Hepatocyte (in vitro differentiated cells): ENCODE data around the gene ZFYVE26. TPM values are rescaled to one million over a fixed set of nuclear protein-coding genes. Genes with fewer than 3 reads are reported as not detected.
A peak's percentile ranks its signal among the peaks of the same experiment; 100 is the strongest.

Experiments used
- DNase-seq: peaks from one replicate; pipeline ENCODE4 v3.0.0-alpha.2; 2016; ENCODE audit warnings: low spot score
- H2AFZ ChIP-seq: fragments of 200-600 bp; sonication (generic); 2 replicates; pipeline ENCODE4 v1.6.0; 2016; ENCODE audit warnings: antibody characterized with exemption, mild to moderate bottlenecking
- H3K27ac ChIP-seq: fragments of 200-600 bp; sonication (generic); 2 replicates; pipeline ENCODE4 v1.5.1; 2016; ENCODE audit warnings: mild to moderate bottlenecking
- H3K27me3 ChIP-seq: fragments of 200-600 bp; sonication (generic); 2 replicates; pipeline ENCODE4 v1.6.1; 2016
- H3K36me3 ChIP-seq: fragments of 200-600 bp; sonication (generic); replicated peaks from 2 replicates; pipeline ENCODE4 v1.5.1; 2016; ENCODE audit warnings: low read depth; ENCODE audit not compliant: insufficient read depth
- H3K4me1 ChIP-seq: fragments of 200-600 bp; sonication (generic); 2 replicates; pipeline ENCODE4 v1.5.1; 2016; ENCODE audit warnings: mild to moderate bottlenecking, moderate library complexity; ENCODE audit not compliant: insufficient read depth
- H3K4me2 ChIP-seq: fragments of 200-600 bp; sonication (generic); 2 replicates; pipeline ENCODE4 v1.6.0; 2016
- H3K4me3 ChIP-seq: fragments of 200-600 bp; sonication (generic); 2 replicates; pipeline ENCODE4 v1.5.1; 2016; ENCODE audit warnings: mild to moderate bottlenecking
- H3K79me2 ChIP-seq: fragments of 200-600 bp; sonication (generic); 2 replicates; pipeline ENCODE4 v1.6.0; 2017; ENCODE audit warnings: mild to moderate bottlenecking
- H3K9me2 ChIP-seq: fragments of 200-600 bp; sonication (generic); replicated peaks from 2 replicates; pipeline ENCODE4 v1.6.0; 2017; ENCODE audit warnings: mild to moderate bottlenecking; ENCODE audit not compliant: insufficient read depth
- H3K9me3 ChIP-seq: fragments of 200-600 bp; sonication (generic); 2 replicates; pipeline ENCODE4 v1.5.1; 2016; ENCODE audit warnings: low read depth, mild to moderate bottlenecking
- H4K20me1 ChIP-seq: fragments of 200-600 bp; sonication (generic); 2 replicates; pipeline ENCODE4 v1.6.0; 2016; ENCODE audit warnings: mild to moderate bottlenecking; ENCODE audit not compliant: insufficient read depth, poor library complexity, severe bottlenecking
- CTCF ChIP-seq: fragments of 200-600 bp; sonication (generic); IDR thresholded peaks from 2 replicates; pipeline ENCODE4 v1.5.1; 2016; ENCODE audit warnings: antibody characterized with exemption, mild to moderate bottlenecking; ENCODE audit not compliant: poor library complexity
- EZH2 ChIP-seq: fragments of 200-600 bp; sonication (generic); IDR thresholded peaks from 2 replicates; pipeline ENCODE4 v1.6.1; 2016; ENCODE audit warnings: antibody characterized with exemption, mild to moderate bottlenecking, borderline replicate concordance
- EZH2phosphoT487 ChIP-seq: fragments of 200-600 bp; sonication (generic); IDR thresholded peaks from one replicate; pipeline ENCODE4 v1.6.1; 2018; ENCODE audit warnings: antibody characterized with exemption, mild to moderate bottlenecking, low read depth, moderate library complexity; ENCODE audit not compliant: unreplicated experiment, severe bottlenecking
- WGBS: methylation state at CpG from one replicate; pipeline ENCODE4 v1.1.6; 2016; ENCODE audit warnings: low lambda C conversion rate; ENCODE audit errors: missing lambda C conversion rate; 5-methylcytosine and 5-hydroxymethylcytosine counted together
- polyA plus RNA-seq: library from polyadenylated mRNA; unstranded; fragments of >200 nt; fragmentation: Nextera tagmentation; extraction: Ambion mirVana; gene quantifications from 2 replicates; pipeline ENCODE4 v1.2.1, GENCODE V29; 2016
- small RNA-seq: library from RNA; depleted of rRNA; stranded (forward); fragments of <200 nt; gene quantifications from one replicate; pipeline ENCODE3, GENCODE V24; 2014
- total RNA-seq: library from RNA; depleted of rRNA; stranded (reverse); fragments of >200 nt; gene quantifications from 2 replicates; pipeline ENCODE4 v1.2.3, GENCODE V29; 2014

ZFYVE26 gene
- total and polyA plus RNA-seq, 2 experiments from 2014 or later = 5.5 to 32.3 TPM

DNA sequence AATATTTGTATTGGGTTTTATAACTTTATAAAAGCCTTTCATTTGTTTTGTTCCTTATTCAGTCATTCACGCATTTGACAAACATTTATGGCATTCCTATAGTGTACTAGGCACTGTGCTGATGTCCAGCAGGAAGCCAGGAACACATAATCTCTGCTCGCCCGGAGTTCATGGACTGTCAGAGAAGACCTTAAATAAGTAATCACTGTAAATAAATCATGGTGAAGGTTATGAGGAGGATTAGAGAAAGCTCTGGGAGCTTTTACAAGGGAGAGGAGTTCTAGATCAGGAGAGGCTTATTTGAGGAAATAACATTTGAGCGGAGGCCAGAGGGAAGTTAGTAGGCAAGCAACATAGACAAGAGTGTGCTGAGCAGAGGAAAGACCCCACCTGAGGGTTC is 119.4 kb downstream of the ZFYVE26 start:
- H3K36me3 ChIP-seq = no peaks in the 10 kb centered on the region
- peak overlapping the region; percentile 70 for H3K27ac ChIP-seq
- H3K4me1 ChIP-seq = peaks cover 19% of the 10 kb centered on the region
- DNase-seq = no peak
- no peaks in the 10 kb centered on the region for H3K9me2 ChIP-seq
- H3K4me3 ChIP-seq = no peak overlapping the region
- 57% methylated on average over 4 of the region's 4 CpGs for WGBS
- no peaks in the 10 kb centered on the region for H3K27me3 ChIP-seq
- H3K9me3 ChIP-seq = no peaks in the 10 kb centered on the region
- no peak for TF ChIP-seq EZH2
- TF ChIP-seq CTCF = no peak
- TF ChIP-seq EZH2phosphoT487 = no peak
- peaks cover 12% of the 10 kb centered on the region for H4K20me1 ChIP-seq
- peaks cover 23% of the 10 kb centered on the region for H3K79me2 ChIP-seq
- no peak overlapping the region for H3K4me2 ChIP-seq
- no peak overlapping the region for H2AFZ ChIP-seq

Small RNAs within 50 kb of the gene (small RNA-seq; reads per million reads assigned to genes)
- gene AL049779.3 = not detected
- gene RN7SL369P = not detected

Other genes starting within 250 kb of the ZFYVE26 start
- 51.2 and 64.4 TPM in 2 replicates for gene PIGH, start 216.3 kb downstream of the ZFYVE26 start, total RNA-seq
- gene PIGH, start 216.3 kb downstream of the ZFYVE26 start, polyA plus RNA-seq = 66.4 and 75.8 TPM in 2 replicates
- gene ARG2, start 196.7 kb downstream of the ZFYVE26 start, total RNA-seq = 22.3 and 35.0 TPM in 2 replicates
- gene ARG2, start 196.7 kb downstream of the ZFYVE26 start, polyA plus RNA-seq = 29.0 and 33.3 TPM in 2 replicates
- gene VTI1B, start 142.0 kb downstream of the ZFYVE26 start, total RNA-seq = 49.2 and 55.0 TPM in 2 replicates
- 87.5 and 115 TPM in 2 replicates for gene VTI1B, start 142.0 kb downstream of the ZFYVE26 start, polyA plus RNA-seq
- gene RDH11, start 120.8 kb downstream of the ZFYVE26 start, total RNA-seq = 148 and 161 TPM in 2 replicates
- gene RDH11, start 120.8 kb downstream of the ZFYVE26 start, polyA plus RNA-seq = 164 and 173 TPM in 2 replicates
- gene RDH12, start 114.7 kb downstream of the ZFYVE26 start, total RNA-seq = 1.1 and 1.5 TPM in 2 replicates
- gene RDH12, start 114.7 kb downstream of the ZFYVE26 start, polyA plus RNA-seq = 0.85 and 1.7 TPM in 2 replicates
- gene RAD51B, start 3.2 kb upstream of the ZFYVE26 start, total RNA-seq = 18.0 and 27.3 TPM in 2 replicates
- 10.1 and 17.2 TPM in 2 replicates for gene RAD51B, start 3.2 kb upstream of the ZFYVE26 start, polyA plus RNA-seq